Right lobe of liver (tissue), 6 donors: ENCODE data around the gene RASAL2. TPM values are rescaled to one million over a fixed set of nuclear protein-coding genes. Genes with fewer than 3 reads are reported as not detected.

ENCODE experiments used
- ATAC-seq, 4 donors: fragments of 200-7000 bp; cut with Tn5 transposase; one replicate each; pipeline ENCODE4 v1.9.1; 2020; ENCODE audit warnings: mild to moderate bottlenecking in 4 of 4, moderate library complexity in 4 of 4
- DNase-seq, 3 donors: peaks; one replicate each; pipeline ENCODE4 v3.0.0-alpha.2; 2020
- H3K27ac ChIP-seq, 3 donors: fragments of 200-600 bp; one replicate each; pipeline ENCODE4 v1.8.0; 2022
- H3K27me3 ChIP-seq, 2 donors: fragments of 200-600 bp; one replicate each; pipeline ENCODE4 v1.8.0; 2022
- H3K36me3 ChIP-seq, 4 donors: fragments of 200-600 bp; sonication (generic) in 1 of 4; one replicate each; pipeline versions ENCODE4 v1.5.1 to v1.8.0; 2017 to 2022; ENCODE audit warnings: control low read depth in 1 of 4
- H3K4me1 ChIP-seq, 4 donors: fragments of 200-600 bp; sonication (generic) in 1 of 4; one replicate each; pipeline versions ENCODE4 v1.5.1 to v1.8.0; 2017 to 2022; ENCODE audit warnings: control low read depth in 1 of 4
- H3K4me3 ChIP-seq, 3 donors: fragments of 200-600 bp; one replicate each; pipeline ENCODE4 v1.8.0; 2022
- H3K9me3 ChIP-seq, 4 donors: fragments of 200-600 bp; sonication (generic) in 1 of 4; one replicate each; pipeline versions ENCODE4 v1.5.1 to v1.8.0; 2017 to 2022; ENCODE audit warnings: control low read depth in 1 of 4
- CTCF ChIP-seq, 4 donors: fragments of 200-600 bp in 3 of 4; fragments of 450-650 bp in 1 of 4; IDR thresholded peaks; one replicate each; pipeline versions ENCODE4 v1.5.1 to v1.8.0; 2016 to 2022; ENCODE audit warnings: antibody characterized with exemption in 4 of 4, mild to moderate bottlenecking in 2 of 4
- POLR2A ChIP-seq: fragments of 450-650 bp; IDR thresholded peaks from one replicate; pipeline ENCODE4 v1.6.1; 2017; ENCODE audit warnings: antibody characterized with exemption, mild to moderate bottlenecking
- WGBS: methylation state at CpG from one replicate; pipeline ENCODE4 v1.1.6; 2018; ENCODE audit warnings: low coverage, low lambda C conversion rate; ENCODE audit not compliant: insufficient coverage; ENCODE audit errors: missing lambda C conversion rate; 5-methylcytosine and 5-hydroxymethylcytosine counted together
- intact Hi-C, 2 donors: fragments of 100-400 bp; cut with DNase I; formaldehyde crosslinking; loops; one replicate each; pipeline versions ENCODE4 v1.11.2 to v1.14.1; 2022
- total RNA-seq, 6 experiments: library from RNA; depleted of rRNA in 2 of 6; stranded (reverse); fragments of >200 nt in 2 of 6; fragmentation: NEBNext Ultra II Directional in 3 of 6; extraction: Animal tissue kit (Norgen Biotek cat#: 25700) in 3 of 6; gene quantifications; one replicate each; pipeline versions ENCODE4 v1.1.0 to v1.2.4, GENCODE V29; 2016 to 2023
- donor health status: DM: no; HTN: yes; CAD: no.
- donor health status: DM: no; HTN: no; CAD: no.
- donor health status: DM: no; HTN: no; CAD: no.
- donor health status: DM: no; HTN: yes; CAD: no.
- donor health status: DM: no; HTN: yes; CAD: no.

RASAL2 gene
- total RNA-seq, 6 experiments from 2014 or later, result 3.6 to 6.0 (median 5.2) TPM

- Histone ChIP-seq H3K27ac (no peak overlapping the region), H3K4me1 (no peaks in the 10 kb centered on the region), H3K4me3 (peak overlapping the region in 2 of 3 donors; percentile 4 to 5), H3K36me3 (no peaks in the 10 kb centered on the region), H3K9me3 (no peaks in the 10 kb centered on the region), H3K27me3 (no peaks in the 10 kb centered on the region)
- 70% methylated on average over 3 of the region's 20 CpGs for WGBS
- no peak for TF ChIP-seq CTCF (IDR thresholded peaks at IDR 0.05)
- no peak for TF ChIP-seq POLR2A
- intact Hi-C loops, result no loop called here
- DNase-seq (no peak), ATAC-seq (peak in 1 of 4 donors; percentile 13)
These were observed 393.2 kb downstream of the RASAL2 start for GRCh38 chr1:178487070-178487615.

- intact Hi-C loops, result no loop called here
- Histone ChIP-seq H3K27ac (no peak overlapping the region), H3K4me3 (no peak overlapping the region), H3K36me3 (no peaks in the 10 kb centered on the region), H3K9me3 (no peaks in the 10 kb centered on the region), H3K27me3 (no peaks in the 10 kb centered on the region), H3K4me1 (no peaks in the 10 kb centered on the region)
- WGBS, result 93% methylated on average over 2 of the region's 4 CpGs
- TF ChIP-seq CTCF (IDR thresholded peaks at IDR 0.05) (no peak), POLR2A (no peak)
- DNase-seq (no peak), ATAC-seq (no peak)
These were observed 394.5 kb downstream of the RASAL2 start for GRCh38 chr1:178488393-178488792.

- Histone ChIP-seq H3K4me1 (no peaks in the 10 kb centered on the region), H3K27ac (no peak overlapping the region), H3K27me3 (no peaks in the 10 kb centered on the region), H3K9me3 (no peaks in the 10 kb centered on the region), H3K36me3 (no peaks in the 10 kb centered on the region), H3K4me3 (no peak overlapping the region)
- WGBS, result 100% methylated on average over 1 of the region's 4 CpGs
- TF ChIP-seq POLR2A, result no peak
- ATAC-seq (no peak), DNase-seq (no peak)
- intact Hi-C loops, result no loop called here
These were observed 395.5 kb downstream of the RASAL2 start for GRCh38 chr1:178489399-178489798.

- WGBS, result 80% methylated on average over 1 of the region's 8 CpGs
- DNase-seq, result no peak
- no peak for TF ChIP-seq POLR2A
- no peak for TF ChIP-seq CTCF (IDR thresholded peaks at IDR 0.05)
These were observed 396.2 kb downstream of the RASAL2 start for GRCh38 chr1:178490136-178490535.

GRCh38 chr1:178490967-178491366 is 397.1 kb downstream of the RASAL2 start:
- intact Hi-C loops, result no loop called here
- Histone ChIP-seq H3K4me1 (no peaks in the 10 kb centered on the region), H3K36me3 (no peaks in the 10 kb centered on the region), H3K4me3 (no peak overlapping the region), H3K27ac (no peak overlapping the region), H3K27me3 (no peaks in the 10 kb centered on the region), H3K9me3 (no peaks in the 10 kb centered on the region)
- ATAC-seq (no peak), DNase-seq (no peak)
- TF ChIP-seq CTCF (IDR thresholded peaks at IDR 0.05) (no peak), POLR2A (no peak)
- WGBS, result no CpG with 5 or more reads among the region's 9 CpGs

More at GRCh38 chr1:178490136-178490535, 396.2 kb downstream of the RASAL2 start:
- no peaks in the 10 kb centered on the region for H3K27me3 ChIP-seq
- no peaks in the 10 kb centered on the region for H3K9me3 ChIP-seq
- ATAC-seq, result no peak
- intact Hi-C loops, result no loop called here
- no peaks in the 10 kb centered on the region for H3K4me1 ChIP-seq
- H3K4me3 ChIP-seq, result no peak overlapping the region
- H3K36me3 ChIP-seq, result no peaks in the 10 kb centered on the region
- H3K27ac ChIP-seq, result no peak overlapping the region
